ENCODE data around the gene ACSS1. TPM values are rescaled to one million over a fixed set of nuclear protein-coding genes. Genes with fewer than 3 reads are reported as not detected.

Gene ACSS1
- total RNA-seq, 1 donor, result 1.4 TPM

- H3K79me2 ChIP-seq (ENCODE audit: insufficient read depth, low read length), result no peaks in the 10 kb centered on the region
- H3K27me3 ChIP-seq (ENCODE audit: insufficient read depth, low read length), result no peaks in the 10 kb centered on the region
- H3K4me3 ChIP-seq (ENCODE audit: insufficient read depth, low read length), result no peak overlapping the region
- no peaks in the 10 kb centered on the region for H4K20me1 ChIP-seq (ENCODE audit: insufficient read depth, low read length)
- H3K4me2 ChIP-seq (ENCODE audit: insufficient read depth, low read length), result no peak overlapping the region
- H3K9me3 ChIP-seq (ENCODE audit: low read depth, low read length), result no peaks in the 10 kb centered on the region
- no peak overlapping the region for H3K27ac ChIP-seq (ENCODE audit: low read depth, low read length)
- no peak for TF ChIP-seq CTCF (IDR thresholded peaks at IDR 0.05; ENCODE audit: extremely low read depth, low read depth, low read length)
- DNase-seq (ENCODE audit: insufficient read length, low spot score, missing footprints), result no peak
- no peaks in the 10 kb centered on the region for H3K4me1 ChIP-seq (ENCODE audit: insufficient read depth, low read length)
- H2AFZ ChIP-seq (ENCODE audit: low read length), result no peak overlapping the region
- no peaks in the 10 kb centered on the region for H3K36me3 ChIP-seq (ENCODE audit: insufficient read depth, low read length)
Observed at GRCh38 chr20:25015986-25016385, 42.0 kb downstream of the ACSS1 start.

- Histone ChIP-seq H2AFZ (ENCODE audit: low read length) (no peak overlapping the region), H3K27ac (ENCODE audit: low read depth, low read length) (no peak overlapping the region), H3K4me1 (ENCODE audit: insufficient read depth, low read length) (no peaks in the 10 kb centered on the region), H3K27me3 (ENCODE audit: insufficient read depth, low read length) (no peaks in the 10 kb centered on the region), H3K4me3 (ENCODE audit: insufficient read depth, low read length) (no peak overlapping the region), H3K79me2 (ENCODE audit: insufficient read depth, low read length) (no peaks in the 10 kb centered on the region), H3K36me3 (ENCODE audit: insufficient read depth, low read length) (no peaks in the 10 kb centered on the region), H3K4me2 (ENCODE audit: insufficient read depth, low read length) (no peak overlapping the region), H4K20me1 (ENCODE audit: insufficient read depth, low read length) (no peaks in the 10 kb centered on the region), H3K9me3 (ENCODE audit: low read depth, low read length) (no peaks in the 10 kb centered on the region)
- no peak for DNase-seq (ENCODE audit: insufficient read length, low spot score, missing footprints)
- no peak for TF ChIP-seq CTCF (IDR thresholded peaks at IDR 0.05; ENCODE audit: extremely low read depth, low read depth, low read length)
Observed at GRCh38 chr20:25014816-25015215, 43.1 kb downstream of the ACSS1 start.

GRCh38 chr20:25013478-25014380 is 44.2 kb downstream of the ACSS1 start:
- H3K79me2 ChIP-seq (ENCODE audit: insufficient read depth, low read length), result no peaks in the 10 kb centered on the region

More at GRCh38 chr20:25013478-25014380, 44.2 kb downstream of the ACSS1 start:
- Histone ChIP-seq H3K4me2 (ENCODE audit: insufficient read depth, low read length) (no peak overlapping the region), H3K4me3 (ENCODE audit: insufficient read depth, low read length) (no peak overlapping the region), H3K36me3 (ENCODE audit: insufficient read depth, low read length) (no peaks in the 10 kb centered on the region), H4K20me1 (ENCODE audit: insufficient read depth, low read length) (no peaks in the 10 kb centered on the region), H3K9me3 (ENCODE audit: low read depth, low read length) (no peaks in the 10 kb centered on the region), H2AFZ (ENCODE audit: low read length) (no peak overlapping the region), H3K27ac (ENCODE audit: low read depth, low read length) (no peak overlapping the region), H3K27me3 (ENCODE audit: insufficient read depth, low read length) (no peaks in the 10 kb centered on the region), H3K4me1 (ENCODE audit: insufficient read depth, low read length) (no peaks in the 10 kb centered on the region)
- DNase-seq (ENCODE audit: insufficient read length, low spot score, missing footprints), result no peak
- no peak for TF ChIP-seq CTCF (IDR thresholded peaks at IDR 0.05; ENCODE audit: extremely low read depth, low read depth, low read length)
